GM06990 (cell line): ENCODE data around the gene NUP98.

Experiments
- DNase-seq: peaks from one replicate; pipeline ENCODE4 v3.0.0-alpha.2; 2011; ENCODE audit not compliant: insufficient read length; ENCODE audit errors: extremely low read depth
- H3K27me3 ChIP-seq: replicated peaks from 2 replicates; pipeline ENCODE4 v1.6.0; 2011; ENCODE audit warnings: low read length; ENCODE audit not compliant: control insufficient read depth, insufficient read depth
- H3K36me3 ChIP-seq: 2 replicates; pipeline ENCODE4 v1.5.1; 2011; ENCODE audit warnings: low read length; ENCODE audit not compliant: control insufficient read depth, insufficient read depth
- H3K4me3 ChIP-seq: replicated peaks from 2 replicates; pipeline ENCODE4 v1.5.1; 2011; ENCODE audit warnings: low read depth, mild to moderate bottlenecking, control low read depth, low read length
- CTCF ChIP-seq: IDR thresholded peaks from 2 replicates; pipeline ENCODE4 v1.5.1; 2011; ENCODE audit warnings: low read length, control low read depth, mild to moderate bottlenecking, inconsistent platforms; ENCODE audit not compliant: insufficient read depth, poor library complexity, severe bottlenecking

The NUP98 gene

GRCh38 chr11:3684129-3684818 lies 113.1 kb downstream of the NUP98 start:
- peaks cover 24% of the 10 kb centered on the region for H3K36me3 ChIP-seq

GRCh38 chr11:3683039-3683438 lies 114.3 kb downstream of the NUP98 start:
- H3K4me3 ChIP-seq, result no peak overlapping the region
- no peak for TF ChIP-seq CTCF
- no peaks in the 10 kb centered on the region for H3K27me3 ChIP-seq
- peaks cover 31% of the 10 kb centered on the region for H3K36me3 ChIP-seq
- no peak for DNase-seq

More at GRCh38 chr11:3684129-3684818, 113.1 kb downstream of the NUP98 start:
- TF ChIP-seq CTCF, result no peak
- Histone ChIP-seq H3K4me3 (no peak overlapping the region), H3K27me3 (no peaks in the 10 kb centered on the region)
- no peak for DNase-seq

GRCh38 chr11:3679077-3679476 lies 118.3 kb downstream of the NUP98 start:
- Histone ChIP-seq H3K27me3 (no peaks in the 10 kb centered on the region), H3K36me3 (peaks cover 40% of the 10 kb centered on the region), H3K4me3 (no peak overlapping the region)
- TF ChIP-seq CTCF, result no peak
- DNase-seq, result no peak

- no peak for DNase-seq
- Histone ChIP-seq H3K36me3 (peaks cover 36% of the 10 kb centered on the region), H3K4me3 (no peak overlapping the region), H3K27me3 (no peaks in the 10 kb centered on the region)
- TF ChIP-seq CTCF, result no peak
Measured at GRCh38 chr11:3675971-3676370, 121.4 kb downstream of the NUP98 start.

GRCh38 chr11:3674189-3674588 lies 123.2 kb downstream of the NUP98 start:
- Histone ChIP-seq H3K27me3 (no peaks in the 10 kb centered on the region), H3K4me3 (no peak overlapping the region), H3K36me3 (peaks cover 38% of the 10 kb centered on the region)
- DNase-seq, result no peak
- no peak for TF ChIP-seq CTCF
